Measurements from ENCODE around the gene WNT6.

WNT6 gene

DNA sequence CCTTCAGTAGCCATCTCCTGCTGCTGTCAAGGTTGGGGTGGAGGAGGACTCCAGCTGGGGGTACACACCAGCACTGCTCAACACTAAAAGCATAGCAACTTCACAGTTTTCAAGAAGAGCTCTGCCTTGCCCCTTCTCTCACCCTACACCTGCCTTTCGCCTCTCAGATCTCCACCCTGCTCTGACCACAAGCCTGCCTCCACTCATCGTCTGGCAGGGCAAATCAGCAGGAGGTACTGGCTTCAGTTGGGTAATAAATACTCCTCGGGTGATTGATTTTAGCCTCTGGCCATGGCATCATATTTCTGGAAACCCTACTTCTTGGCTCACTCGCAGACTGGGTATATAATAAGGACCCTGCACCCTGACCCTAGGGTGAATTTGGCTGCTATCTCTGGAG lies 24.9 kb upstream of the WNT6 start:
- no peak overlapping the region for H3K27ac ChIP-seq (ENCODE audit: low read depth, low read length)
- H2AFZ ChIP-seq (ENCODE audit: low read depth, low read length, severe bottlenecking), result no peak overlapping the region

DNA sequence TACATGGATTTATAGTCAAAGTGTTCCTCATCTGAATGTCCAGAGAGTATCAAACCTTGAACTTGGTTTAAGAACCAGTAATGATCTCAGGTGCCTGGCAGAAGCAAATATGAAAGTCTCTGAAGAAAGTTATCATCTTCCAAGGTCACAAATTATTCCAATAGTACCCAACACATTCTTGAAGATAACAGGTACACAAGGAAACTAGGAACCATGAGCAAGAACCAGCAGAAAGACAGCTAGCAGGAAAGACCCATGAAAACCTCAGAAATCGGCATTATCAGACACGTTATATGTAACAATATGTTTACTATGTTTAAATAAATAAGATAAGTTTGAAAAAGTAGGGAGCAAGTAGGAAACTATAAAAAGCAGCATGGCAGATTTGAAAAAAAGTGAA lies 22.1 kb upstream of the WNT6 start:
- Histone ChIP-seq H3F3A (ENCODE audit: insufficient read depth) (no peaks in the 10 kb centered on the region), H3K4me2 (ENCODE audit: low read depth, low read length, poor library complexity, severe bottlenecking) (no peak overlapping the region), H3K9me2 (replicated peaks; ENCODE audit: insufficient read depth, low read length) (no peaks in the 10 kb centered on the region), H3K9ac (ENCODE audit: low read length) (no peak overlapping the region), H3K4me3 (ENCODE audit: insufficient read depth, low read length, poor library complexity, severe bottlenecking) (no peak overlapping the region), H3K27me3 (ENCODE audit: low read length) (no peaks in the 10 kb centered on the region), H3K9me3 (ENCODE audit: insufficient read depth, low read length) (no peaks in the 10 kb centered on the region), H2AFZ (ENCODE audit: low read depth, low read length, severe bottlenecking) (no peak overlapping the region), H3K27ac (ENCODE audit: low read depth, low read length) (no peak overlapping the region), H4K20me1 (ENCODE audit: low read depth, low read length) (no peaks in the 10 kb centered on the region), H3K36me3 (ENCODE audit: low read length) (no peaks in the 10 kb centered on the region), H3K79me2 (ENCODE audit: insufficient read depth, low read length) (no peaks in the 10 kb centered on the region)
- no peak for TF ChIP-seq EZH2phosphoT487 (conservative IDR thresholded peaks at IDR 0.05; ENCODE audit: low read length)
- TF ChIP-seq, protein P1, sequence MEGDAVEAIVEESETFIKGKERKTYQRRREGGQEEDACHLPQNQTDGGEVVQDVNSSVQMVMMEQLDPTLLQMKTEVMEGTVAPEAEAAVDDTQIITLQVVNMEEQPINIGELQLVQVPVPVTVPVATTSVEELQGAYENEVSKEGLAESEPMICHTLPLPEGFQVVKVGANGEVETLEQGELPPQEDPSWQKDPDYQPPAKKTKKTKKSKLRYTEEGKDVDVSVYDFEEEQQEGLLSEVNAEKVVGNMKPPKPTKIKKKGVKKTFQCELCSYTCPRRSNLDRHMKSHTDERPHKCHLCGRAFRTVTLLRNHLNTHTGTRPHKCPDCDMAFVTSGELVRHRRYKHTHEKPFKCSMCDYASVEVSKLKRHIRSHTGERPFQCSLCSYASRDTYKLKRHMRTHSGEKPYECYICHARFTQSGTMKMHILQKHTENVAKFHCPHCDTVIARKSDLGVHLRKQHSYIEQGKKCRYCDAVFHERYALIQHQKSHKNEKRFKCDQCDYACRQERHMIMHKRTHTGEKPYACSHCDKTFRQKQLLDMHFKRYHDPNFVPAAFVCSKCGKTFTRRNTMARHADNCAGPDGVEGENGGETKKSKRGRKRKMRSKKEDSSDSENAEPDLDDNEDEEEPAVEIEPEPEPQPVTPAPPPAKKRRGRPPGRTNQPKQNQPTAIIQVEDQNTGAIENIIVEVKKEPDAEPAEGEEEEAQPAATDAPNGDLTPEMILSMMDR (IDR thresholded peaks at IDR 0.05; ENCODE audit: insufficient read depth, low read length, poor library complexity, severe bottlenecking), result no peak

More for the DNA sequence above, 24.9 kb upstream of the WNT6 start:
- Histone ChIP-seq H3K9me3 (ENCODE audit: insufficient read depth, low read length) (no peaks in the 10 kb centered on the region), H3F3A (ENCODE audit: insufficient read depth) (no peaks in the 10 kb centered on the region), H3K79me2 (ENCODE audit: insufficient read depth, low read length) (no peaks in the 10 kb centered on the region), H3K36me3 (ENCODE audit: low read length) (no peaks in the 10 kb centered on the region), H3K9ac (ENCODE audit: low read length) (no peak overlapping the region), H4K20me1 (ENCODE audit: low read depth, low read length) (no peaks in the 10 kb centered on the region), H3K9me2 (replicated peaks; ENCODE audit: insufficient read depth, low read length) (no peaks in the 10 kb centered on the region), H3K4me3 (ENCODE audit: insufficient read depth, low read length, poor library complexity, severe bottlenecking) (no peak overlapping the region), H3K4me2 (ENCODE audit: low read depth, low read length, poor library complexity, severe bottlenecking) (no peak overlapping the region), H3K27me3 (ENCODE audit: low read length) (no peaks in the 10 kb centered on the region)
- no peak for TF ChIP-seq EZH2phosphoT487 (conservative IDR thresholded peaks at IDR 0.05; ENCODE audit: low read length)
- TF ChIP-seq, protein P1 (IDR thresholded peaks at IDR 0.05; ENCODE audit: insufficient read depth, low read length, poor library complexity, severe bottlenecking), result no peak

DNA sequence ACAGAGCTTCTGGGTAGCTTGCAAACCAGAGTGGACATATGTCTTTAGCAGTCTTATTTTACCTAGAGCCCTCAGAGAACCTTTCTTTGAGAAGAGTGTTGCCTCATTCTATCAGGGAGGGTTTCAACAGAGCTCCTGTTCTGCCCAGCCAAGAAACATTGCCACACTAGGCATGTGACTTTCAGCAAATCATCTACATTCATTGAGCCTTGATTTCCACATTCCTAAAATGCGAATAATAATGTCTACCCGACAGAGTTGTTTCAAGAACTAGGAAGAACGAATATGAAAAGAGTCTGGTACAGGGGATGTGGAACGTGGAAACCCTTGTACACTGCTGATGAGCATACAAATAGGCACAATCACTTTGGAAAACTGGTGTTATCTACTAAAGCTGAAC lies 20.2 kb upstream of the WNT6 start:
- H4K20me1 ChIP-seq (ENCODE audit: low read depth, low read length), result no peaks in the 10 kb centered on the region
- TF ChIP-seq, protein P1 (IDR thresholded peaks at IDR 0.05; ENCODE audit: insufficient read depth, low read length, poor library complexity, severe bottlenecking), result no peak
- no peak for TF ChIP-seq EZH2phosphoT487 (conservative IDR thresholded peaks at IDR 0.05; ENCODE audit: low read length)
- no peak overlapping the region for H3K27ac ChIP-seq (ENCODE audit: low read depth, low read length)
- H3K9me3 ChIP-seq (ENCODE audit: insufficient read depth, low read length), result no peaks in the 10 kb centered on the region
- H3K4me2 ChIP-seq (ENCODE audit: low read depth, low read length, poor library complexity, severe bottlenecking), result no peak overlapping the region
- H3F3A ChIP-seq (ENCODE audit: insufficient read depth), result no peaks in the 10 kb centered on the region
- H3K4me3 ChIP-seq (ENCODE audit: insufficient read depth, low read length, poor library complexity, severe bottlenecking), result no peak overlapping the region
- no peaks in the 10 kb centered on the region for H3K9me2 ChIP-seq (replicated peaks; ENCODE audit: insufficient read depth, low read length)
- no peaks in the 10 kb centered on the region for H3K36me3 ChIP-seq (ENCODE audit: low read length)
- no peak overlapping the region for H3K9ac ChIP-seq (ENCODE audit: low read length)
- H2AFZ ChIP-seq (ENCODE audit: low read depth, low read length, severe bottlenecking), result no peak overlapping the region
- H3K79me2 ChIP-seq (ENCODE audit: insufficient read depth, low read length), result no peaks in the 10 kb centered on the region
- H3K27me3 ChIP-seq (ENCODE audit: low read length), result no peaks in the 10 kb centered on the region
